OCI-LY1 (cell line): ENCODE measurements around the gene FHIP1B.

Experiments
- EZH2 ChIP-seq: fragments of 200-600 bp; sonication (generic), shearing (Covaris generic); IDR thresholded peaks from 2 replicates; pipeline ENCODE4 v1.8.0; 2017; ENCODE audit warnings: borderline replicate concordance, mixed run types, mild to moderate bottlenecking, antibody characterized with exemption, low read length, moderate library complexity, mixed read lengths
- TF ChIP-seq, protein P1 (sequence below): fragments of 200-600 bp; sonication (generic), shearing (Covaris generic); IDR thresholded peaks from 2 replicates; pipeline ENCODE4 v1.5.1; 2017; ENCODE audit warnings: mild to moderate bottlenecking, antibody characterized with exemption, low read length, moderate library complexity, mixed read lengths

DNA sequence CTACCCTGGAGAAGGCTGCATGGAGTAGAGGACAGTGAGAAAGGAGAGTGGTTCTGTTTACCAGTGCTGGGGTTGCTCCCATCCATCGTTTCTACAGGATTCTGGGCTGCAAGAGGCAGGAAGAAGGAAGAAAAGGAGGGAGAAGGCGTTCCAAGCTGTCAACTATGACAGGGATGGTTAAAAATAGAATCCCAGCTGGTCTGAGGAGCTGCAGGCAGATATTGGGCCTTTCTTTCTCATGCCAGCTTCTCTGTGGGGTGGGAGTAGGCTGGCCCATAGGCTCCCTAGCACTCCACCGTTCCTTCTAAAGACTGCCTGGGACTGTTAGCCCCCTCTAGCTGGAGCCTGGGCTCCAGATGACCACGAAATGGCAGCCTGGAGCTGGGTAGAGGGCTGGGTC lies 38.8 kb upstream of the FHIP1B start:
- TF ChIP-seq, protein P1, sequence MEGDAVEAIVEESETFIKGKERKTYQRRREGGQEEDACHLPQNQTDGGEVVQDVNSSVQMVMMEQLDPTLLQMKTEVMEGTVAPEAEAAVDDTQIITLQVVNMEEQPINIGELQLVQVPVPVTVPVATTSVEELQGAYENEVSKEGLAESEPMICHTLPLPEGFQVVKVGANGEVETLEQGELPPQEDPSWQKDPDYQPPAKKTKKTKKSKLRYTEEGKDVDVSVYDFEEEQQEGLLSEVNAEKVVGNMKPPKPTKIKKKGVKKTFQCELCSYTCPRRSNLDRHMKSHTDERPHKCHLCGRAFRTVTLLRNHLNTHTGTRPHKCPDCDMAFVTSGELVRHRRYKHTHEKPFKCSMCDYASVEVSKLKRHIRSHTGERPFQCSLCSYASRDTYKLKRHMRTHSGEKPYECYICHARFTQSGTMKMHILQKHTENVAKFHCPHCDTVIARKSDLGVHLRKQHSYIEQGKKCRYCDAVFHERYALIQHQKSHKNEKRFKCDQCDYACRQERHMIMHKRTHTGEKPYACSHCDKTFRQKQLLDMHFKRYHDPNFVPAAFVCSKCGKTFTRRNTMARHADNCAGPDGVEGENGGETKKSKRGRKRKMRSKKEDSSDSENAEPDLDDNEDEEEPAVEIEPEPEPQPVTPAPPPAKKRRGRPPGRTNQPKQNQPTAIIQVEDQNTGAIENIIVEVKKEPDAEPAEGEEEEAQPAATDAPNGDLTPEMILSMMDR: no peak
- TF ChIP-seq EZH2: no peak
